ENCODE results near the gene TPO. TPM values are rescaled to one million over a fixed set of nuclear protein-coding genes. Genes with fewer than 3 reads are reported as not detected.

The TPO gene
- 0.23 TPM for total RNA-seq

DNA sequence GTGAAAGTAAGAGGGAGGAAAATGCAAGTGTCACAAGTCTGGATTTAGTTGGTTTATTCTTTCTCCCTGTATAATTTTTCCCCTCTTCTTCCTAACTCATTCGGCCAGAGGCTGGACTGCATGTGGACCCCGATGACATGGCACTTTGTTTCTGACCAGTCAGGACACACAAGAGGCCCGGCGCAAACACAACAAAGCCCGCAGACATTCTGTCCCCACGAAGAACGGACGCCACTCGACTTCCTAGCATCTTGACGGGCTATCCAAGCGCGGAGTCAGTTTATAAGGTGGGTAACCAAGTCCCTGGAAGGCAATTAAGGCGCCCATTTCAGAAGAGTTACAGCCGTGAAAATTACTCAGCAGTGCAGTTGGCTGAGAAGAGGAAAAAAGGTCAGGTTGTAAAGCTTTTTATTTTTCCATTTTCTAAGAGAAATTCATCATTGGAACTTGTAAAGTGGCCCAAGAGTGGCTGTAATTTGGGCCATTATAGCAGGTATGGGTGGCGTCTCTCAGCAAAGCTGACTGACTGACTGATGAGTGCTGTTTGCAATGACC lies at the start of gene TPO:
Gene TPO, plus strand, starts transcription at position 308 of the 555 bp plus-strand sequence. CDS start 946 bp downstream, outside the sequence.

